GM19395 (cell line): Measurements from ENCODE around the gene AFDN.
"Not testable (repeated sequence)": the region's sequence is repeated elsewhere in the genome, so short reads cannot be mapped to it uniquely, and the experiment has no call there.

Source experiments
- ATAC-seq: cut with Tn5 transposase; IDR thresholded peaks from one replicate; pipeline ENCODE4 v1.9.1; 2021; ENCODE audit warnings: mild to moderate bottlenecking, moderate library complexity; ENCODE audit not compliant: unreplicated experiment

The AFDN gene

DNA sequence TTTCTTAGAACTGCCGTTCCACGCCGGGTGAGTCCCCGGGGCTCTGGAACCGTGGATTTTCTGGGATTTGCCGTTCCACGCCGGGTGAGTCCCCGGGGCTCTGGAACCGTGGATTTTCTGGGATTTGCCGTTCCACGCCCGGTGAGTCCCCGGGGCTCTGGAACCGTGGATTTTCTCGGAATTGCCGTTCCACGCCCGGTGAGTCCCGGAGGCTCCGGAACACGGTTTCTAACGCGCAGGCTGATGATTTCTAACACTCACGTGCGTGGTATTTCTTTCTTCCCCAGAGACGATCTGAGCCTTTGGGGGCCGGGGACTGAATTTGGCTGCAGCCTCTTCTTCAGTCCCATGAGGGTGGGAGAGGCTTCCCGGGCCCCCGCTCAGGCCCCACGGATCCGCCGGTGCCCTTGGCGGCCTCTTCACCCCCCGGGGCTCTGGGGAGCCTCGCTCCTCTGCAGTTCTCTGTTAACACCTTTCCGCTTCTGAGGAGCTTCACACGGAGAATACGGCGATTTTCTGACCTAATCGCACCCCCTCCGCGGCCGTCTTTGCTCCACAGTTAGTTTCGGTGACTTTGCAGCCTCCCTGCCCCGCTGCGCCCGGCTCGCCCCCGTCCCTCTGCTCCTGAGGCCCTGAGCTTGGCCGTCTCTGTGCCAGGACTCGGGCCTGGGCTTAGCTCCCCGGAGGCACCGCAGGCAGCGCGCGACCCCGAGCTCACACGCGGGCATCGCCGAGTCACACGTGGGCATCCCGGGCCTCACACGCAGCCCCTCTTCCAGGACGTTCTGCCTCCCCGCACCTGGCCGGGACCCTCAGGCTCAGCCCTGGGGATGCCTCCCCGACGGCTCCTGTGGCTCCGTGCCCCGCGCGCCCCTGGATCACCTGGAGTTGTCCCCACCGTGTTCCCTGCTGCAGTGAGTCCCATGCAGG, 163.6 kb downstream of the AFDN start:
- no peak for ATAC-seq

DNA sequence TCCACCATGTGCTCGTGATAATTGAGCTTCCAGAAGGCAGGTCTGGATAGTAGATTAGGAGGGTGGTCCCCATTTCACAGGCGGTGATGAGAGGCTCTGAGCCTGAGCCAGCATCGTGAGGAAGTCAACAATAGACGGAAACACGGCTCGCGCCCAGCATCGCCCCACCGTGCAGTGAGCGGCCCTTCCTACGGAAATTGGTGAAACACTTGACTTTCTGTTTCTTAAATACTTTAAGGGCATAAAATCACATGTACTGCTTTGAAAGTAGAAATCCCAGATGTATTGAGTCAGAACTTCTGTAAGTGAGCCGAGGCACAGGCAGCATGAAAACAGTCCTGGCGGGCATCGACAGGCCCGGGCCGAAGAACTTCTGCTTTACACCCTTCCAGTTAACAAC, 166.5 kb downstream of the AFDN start:
- no peak for ATAC-seq

DNA sequence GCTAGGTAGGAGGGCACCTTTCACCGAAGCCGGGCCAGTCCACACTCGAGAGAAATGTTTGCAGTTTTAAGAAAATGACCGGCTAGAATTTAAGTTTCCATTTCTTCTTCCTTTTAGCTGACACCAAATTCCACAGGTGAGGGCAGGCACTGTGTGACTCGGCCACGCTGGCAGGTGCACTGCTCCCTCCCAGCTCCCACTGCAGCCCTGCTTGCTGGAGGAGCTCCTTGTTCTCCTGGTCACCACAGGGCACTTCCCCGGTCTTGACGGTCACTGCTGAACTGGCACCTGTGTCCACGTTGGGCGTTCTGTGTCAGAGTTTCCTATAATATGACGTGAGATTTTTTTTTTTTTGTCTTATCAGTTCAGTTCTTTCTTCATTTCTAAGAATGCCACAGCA, 167.1 kb downstream of the AFDN start:
- ATAC-seq: no peak

DNA sequence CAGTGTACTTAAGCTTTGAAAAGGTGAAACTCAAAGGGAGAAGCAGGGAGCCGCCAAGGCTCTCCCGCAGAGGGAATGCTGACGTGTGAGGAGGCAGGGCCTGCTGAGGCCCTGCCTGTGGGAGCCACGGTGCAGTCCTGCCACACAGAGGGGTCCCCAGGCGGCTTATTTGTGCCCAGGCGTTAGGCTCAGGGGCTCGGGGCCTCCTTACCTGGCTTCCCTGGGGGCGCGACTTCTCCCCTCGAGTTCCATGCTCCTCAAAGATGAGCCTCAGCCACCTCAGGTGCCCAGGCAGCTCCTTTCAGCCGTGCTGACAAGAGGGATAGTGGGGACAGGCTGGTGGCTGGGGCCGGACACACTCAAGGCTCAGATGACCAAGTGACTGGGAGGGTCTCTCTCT, 168.6 kb downstream of the AFDN start:
- ATAC-seq: no peak

DNA sequence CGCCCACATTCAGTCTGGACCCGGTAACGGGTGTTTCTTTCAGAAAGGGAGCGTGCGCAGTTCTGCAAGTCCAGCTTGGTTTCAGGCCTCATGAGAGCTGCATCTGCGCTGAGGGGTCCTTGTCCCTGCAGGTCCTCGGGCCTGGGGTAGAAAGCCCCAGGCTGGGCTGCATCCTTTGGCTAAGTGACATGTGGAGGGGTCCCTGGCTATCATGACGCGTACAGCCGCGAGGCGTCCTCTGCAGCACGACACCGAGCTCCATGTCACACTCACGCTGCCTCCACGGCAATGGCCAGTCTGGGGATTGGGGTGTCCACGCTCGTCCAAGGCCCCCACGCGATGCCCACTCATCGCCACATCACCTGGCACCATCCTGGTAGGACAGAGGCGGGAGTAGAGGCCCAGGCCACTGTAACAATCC, 169.0 kb downstream of the AFDN start:
- ATAC-seq: no peak

DNA sequence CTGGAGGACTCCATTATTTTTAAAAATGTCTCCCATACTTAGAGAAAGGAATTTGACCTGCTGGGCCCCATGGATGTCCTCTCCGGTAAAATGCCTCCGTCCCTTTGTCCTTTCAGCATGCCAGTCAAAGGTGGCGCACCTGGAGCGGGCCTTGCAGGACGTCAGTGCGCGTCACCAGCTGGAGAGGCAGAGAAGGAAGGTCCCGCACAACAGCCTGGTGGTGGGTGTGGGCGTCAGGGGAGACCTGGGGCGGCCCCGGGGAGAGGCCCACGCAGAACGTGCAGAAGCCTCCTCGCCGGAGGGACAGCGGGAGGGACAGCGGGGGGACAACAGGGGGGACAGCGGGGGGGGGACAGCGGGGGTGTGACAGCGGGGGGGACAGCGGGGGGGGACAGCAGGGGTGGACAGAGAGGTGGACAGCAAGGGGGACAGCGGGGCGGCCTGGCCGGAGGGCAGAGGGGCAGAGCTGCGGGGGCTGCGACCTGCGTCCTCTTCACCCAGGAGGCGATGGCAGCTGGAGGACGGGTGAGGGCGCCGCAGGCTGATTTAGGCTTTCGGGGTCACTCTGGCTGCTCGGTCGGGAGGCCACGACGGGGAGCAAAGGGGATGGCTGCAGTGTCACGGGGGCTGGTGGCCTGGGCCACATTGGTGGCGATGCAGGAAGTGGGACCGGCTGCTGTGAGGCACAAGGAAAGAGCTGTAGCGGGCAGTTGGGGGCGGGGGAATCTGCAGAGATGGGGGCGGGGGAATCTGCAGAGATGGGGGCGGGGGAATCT, 169.9 kb downstream of the AFDN start:
- ATAC-seq: no peak

DNA sequence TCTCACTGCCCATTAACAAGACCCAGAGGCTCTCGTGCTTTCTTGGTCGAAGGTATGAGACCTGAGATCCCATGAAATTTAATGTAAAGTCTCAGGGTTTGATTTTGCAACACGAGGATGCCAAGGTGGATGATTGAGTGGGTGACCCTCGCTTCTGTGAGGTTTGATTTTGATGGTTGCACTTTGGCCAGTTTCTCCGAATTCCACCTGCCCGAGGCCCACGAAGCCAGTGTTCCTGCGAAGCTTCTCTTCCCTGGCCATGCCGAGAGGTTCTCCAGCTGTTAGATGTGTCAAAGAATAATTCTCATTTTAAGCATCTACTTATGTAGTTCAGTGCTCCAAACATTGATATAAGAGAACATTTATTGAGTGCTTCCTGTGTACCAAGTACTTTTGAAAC, 170.9 kb downstream of the AFDN start, which contains the start of gene KIF25:
KIF25 (plus strand) TSS at position 30 of the 400 bp plus-strand sequence. CDS start 31,915 bp downstream, outside the sequence.
- ATAC-seq: no peak

DNA sequence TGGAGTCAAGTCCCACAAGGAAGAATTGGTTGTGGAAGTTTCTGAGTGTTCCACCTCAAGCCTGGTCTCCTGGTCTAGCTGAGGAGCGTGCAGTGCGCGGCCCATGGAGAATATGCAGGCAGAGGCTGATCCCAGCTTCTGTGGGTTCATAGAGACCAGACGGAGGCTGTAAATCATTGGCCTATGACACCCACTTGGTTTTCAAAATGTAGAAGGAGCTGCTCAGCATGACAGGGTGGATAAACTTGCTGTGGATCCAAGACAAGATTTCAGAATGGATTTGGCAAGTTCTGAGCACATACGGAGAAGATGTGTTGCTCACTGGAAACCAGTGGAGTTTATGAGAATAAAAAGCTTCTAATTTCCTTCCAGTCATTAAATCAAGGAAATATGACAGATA, 171.5 kb downstream of the AFDN start:
- ATAC-seq: no peak

DNA sequence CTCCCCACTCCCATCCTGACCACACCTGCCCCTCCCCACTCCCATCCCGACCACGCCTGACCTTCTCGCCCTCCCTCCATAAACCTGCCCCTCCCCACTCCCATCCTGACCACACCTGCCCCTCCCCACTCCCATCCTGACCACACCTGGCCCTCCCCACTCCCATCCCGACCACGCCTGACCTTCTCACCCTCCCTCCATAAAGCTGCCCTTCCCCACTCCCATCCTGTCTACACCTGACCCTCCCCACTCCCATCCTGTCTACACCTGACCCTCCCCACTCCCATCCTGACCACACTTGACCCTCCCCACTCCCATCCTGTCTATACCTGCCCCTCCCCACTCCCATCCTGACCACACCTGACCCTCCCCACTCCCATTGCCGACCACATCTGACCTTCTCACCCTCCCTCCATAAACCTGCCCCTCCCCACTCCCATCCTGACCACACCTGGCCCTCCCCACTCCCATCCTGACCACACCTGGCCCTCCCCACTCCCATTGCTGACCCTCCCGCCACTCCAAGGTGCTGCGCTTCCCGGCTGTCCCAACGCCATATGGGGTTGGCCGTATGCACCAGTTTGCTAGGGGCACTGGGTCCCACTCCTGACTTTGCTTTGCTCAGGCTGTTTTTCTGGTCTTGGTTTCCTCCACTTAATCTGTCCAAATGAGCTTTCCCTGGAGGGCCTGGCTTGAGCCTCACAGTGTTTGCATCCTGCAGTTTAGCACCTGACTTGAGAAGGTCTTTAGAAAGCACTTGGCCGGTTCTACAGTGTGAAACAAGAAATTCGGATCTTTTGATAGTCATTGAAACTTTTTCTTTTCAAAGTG, 173.7 kb downstream of the AFDN start:
- no peak for ATAC-seq

DNA sequence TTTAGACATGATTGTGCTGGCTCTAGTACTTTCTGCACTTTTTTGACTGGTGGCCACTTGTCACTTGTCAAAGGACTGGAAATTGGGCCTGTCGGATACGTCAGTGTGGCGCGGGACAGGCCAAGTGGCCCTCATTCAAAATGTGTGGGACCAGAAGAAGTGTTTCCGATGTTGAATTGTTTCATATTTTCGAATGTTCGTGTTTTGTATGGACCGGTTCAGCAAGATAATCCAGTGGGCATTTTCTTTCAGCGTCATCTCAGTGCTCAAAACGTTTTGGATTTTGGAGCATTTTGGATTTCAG, 174.3 kb downstream of the AFDN start:
- ATAC-seq: no peak

DNA sequence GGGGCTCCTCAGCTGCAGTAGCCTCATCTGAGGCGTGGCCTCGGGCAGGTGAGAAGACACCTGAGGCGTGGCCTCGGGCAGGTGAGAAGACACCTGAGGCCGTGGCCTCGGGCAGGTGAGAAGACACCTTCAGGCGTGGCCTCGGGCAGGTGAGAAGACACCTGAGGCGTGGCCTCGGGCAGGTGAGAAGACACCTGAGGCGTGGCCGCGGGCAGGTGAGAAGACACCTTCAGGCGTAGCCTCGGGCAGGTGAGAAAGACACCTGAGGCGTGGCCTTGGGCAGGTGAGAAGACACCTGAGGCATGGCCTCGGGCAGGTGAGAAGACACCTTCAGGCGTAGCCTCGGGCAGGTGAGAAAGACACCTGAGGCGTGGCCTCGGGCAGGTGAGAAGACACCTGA, 174.8 kb downstream of the AFDN start:
- ATAC-seq: not testable (repeated sequence)

DNA sequence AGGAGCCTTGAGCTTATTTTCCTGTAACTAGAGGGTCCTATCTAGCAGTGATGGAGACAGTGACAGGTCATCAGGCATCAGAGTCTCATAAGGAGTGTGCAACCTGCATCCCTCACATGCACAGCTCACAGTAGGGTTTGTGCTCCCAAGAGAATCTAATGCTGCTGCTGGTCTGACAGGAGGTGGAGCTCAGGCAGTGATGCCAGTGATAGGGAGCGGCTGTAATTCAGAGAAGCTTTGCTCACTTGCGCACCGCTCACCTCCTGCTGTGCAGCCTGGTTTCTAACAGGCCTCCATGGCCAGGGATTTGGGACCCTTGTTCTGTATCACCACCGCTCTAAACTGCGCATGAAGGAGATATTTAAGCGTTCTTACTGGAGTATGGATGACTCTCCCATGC, 176.1 kb downstream of the AFDN start:
- no peak for ATAC-seq

DNA sequence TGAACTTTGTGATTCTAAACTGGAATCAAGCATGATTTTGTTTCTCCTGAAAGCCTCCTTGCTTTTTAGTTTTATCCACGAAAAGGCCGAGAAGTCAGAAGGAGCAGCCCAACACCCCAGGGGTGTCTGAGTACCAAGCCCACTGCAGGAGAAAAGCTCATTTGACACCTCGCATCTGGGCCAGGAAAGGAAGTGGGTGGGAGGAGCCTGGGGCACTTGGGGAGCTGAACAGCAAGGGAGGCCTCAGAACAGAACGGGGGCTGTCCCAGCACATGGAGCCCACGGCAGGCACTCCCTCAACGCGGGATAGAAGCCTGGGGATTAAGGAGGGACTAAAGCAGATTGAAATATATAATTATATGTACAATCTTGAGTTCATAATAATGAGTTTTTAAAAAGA, 177.3 kb downstream of the AFDN start:
- no peak for ATAC-seq

DNA sequence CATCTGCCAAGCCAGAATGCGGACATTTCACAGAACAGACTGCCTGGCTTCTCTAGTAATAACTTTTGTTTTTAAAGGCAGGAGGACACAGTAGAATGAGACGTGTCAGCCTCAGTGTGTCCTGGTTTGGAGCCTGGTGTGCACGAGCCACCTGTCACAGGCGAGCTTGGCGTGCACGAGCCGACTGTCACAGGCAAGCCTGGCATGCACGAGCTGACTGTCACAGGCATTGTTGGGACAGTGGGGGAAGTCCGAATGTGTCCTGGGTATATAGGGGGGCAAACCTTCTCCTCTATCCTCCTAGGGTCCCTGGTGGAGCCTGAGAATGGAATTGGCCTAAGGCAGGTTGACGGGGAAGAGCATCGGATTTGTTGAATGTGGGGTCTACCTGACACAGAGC, 178.2 kb downstream of the AFDN start:
- no peak for ATAC-seq

DNA sequence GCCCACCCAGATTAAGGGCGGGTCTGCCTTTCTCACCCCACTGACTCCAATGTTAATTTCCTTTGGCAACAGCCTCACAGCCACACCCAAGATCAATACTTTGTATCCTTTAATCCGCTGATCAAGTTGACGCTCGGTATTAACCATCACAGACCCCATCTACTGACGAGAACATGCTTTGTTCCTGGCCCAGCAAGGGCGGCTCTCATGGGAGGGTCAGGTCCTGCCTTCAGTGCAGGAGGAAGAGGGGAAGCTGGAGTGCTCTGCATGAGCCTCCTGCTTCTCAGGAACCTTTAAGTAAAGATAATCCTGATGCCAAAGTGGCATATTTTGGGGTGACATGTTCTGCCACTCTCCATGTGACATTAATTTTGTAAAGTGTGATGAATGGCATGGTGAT, 179.1 kb downstream of the AFDN start:
- ATAC-seq: no peak

DNA sequence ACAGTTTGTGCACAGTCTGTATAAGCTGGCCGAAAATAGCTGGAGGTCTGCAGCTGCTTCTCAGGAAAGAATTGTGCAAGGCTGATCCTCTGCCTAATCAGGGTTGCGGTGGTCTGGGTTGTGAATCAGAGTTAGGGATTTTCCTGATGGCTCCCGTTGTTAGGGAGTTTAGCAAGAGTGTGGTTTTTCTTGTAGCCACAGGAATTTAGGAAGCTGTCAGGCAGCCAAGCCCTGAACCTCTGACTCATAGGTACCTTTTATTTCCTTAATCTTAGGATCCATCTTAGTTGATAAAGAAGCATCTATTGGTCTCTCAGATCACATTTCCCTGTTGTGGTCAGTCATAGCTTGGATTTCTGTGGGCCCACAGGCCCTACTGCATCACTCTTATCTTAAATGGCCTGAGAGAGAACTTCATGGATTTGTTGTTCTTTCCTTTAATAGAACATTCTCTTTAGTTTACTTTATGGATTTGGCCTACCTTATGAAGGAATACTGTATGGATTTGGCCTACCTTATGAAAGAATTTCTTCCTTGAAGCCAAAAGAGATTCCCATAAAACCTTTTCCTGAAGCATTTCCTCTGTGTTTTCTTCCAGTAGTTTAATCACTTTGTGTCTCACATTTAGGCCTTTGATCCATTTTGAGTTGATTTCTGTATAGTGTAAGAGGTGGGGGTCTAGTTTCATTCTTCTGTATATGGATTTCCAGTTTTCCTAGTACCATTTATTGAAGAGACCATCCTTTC, 181.1 kb downstream of the AFDN start:
- no peak for ATAC-seq

DNA sequence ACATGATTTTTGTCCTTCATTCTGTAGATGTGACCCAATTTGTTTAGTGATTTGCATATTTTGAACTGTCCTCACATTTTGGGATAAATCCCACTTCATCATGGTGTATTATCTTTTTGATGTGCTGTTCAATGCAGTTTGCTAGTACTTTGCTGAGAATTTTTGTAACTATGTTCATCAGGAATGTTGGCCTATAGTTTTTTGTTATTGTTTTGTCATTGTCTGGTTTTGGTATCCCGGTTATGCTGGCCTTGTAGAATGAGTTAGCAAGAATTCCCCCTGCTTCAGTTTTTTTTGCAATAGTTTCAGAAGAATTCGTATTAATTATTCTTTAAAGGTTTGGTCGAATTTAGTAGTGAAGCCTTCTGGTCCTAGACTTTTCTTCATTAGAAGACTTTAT, 182.6 kb downstream of the AFDN start:
- no peak for ATAC-seq

DNA sequence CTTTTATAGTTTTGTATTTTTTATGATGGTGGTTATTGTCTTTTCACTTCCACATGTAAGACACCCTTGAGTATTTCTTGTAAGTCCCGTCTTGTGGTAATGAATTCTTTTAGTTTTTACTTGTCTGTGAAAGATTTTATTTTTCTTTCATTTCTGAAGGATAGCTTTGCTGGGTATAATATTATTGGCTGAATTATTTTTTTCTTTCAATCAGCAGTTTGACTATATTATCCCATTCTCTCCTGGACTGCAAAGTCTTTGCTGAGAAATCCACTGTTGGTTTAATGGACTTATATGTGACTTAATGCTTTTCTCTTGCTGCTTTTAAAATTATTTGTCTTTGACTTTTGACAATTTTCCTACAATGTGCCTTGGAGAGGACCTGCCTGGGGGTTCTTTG, 184.6 kb downstream of the AFDN start:
- no peak for ATAC-seq

DNA sequence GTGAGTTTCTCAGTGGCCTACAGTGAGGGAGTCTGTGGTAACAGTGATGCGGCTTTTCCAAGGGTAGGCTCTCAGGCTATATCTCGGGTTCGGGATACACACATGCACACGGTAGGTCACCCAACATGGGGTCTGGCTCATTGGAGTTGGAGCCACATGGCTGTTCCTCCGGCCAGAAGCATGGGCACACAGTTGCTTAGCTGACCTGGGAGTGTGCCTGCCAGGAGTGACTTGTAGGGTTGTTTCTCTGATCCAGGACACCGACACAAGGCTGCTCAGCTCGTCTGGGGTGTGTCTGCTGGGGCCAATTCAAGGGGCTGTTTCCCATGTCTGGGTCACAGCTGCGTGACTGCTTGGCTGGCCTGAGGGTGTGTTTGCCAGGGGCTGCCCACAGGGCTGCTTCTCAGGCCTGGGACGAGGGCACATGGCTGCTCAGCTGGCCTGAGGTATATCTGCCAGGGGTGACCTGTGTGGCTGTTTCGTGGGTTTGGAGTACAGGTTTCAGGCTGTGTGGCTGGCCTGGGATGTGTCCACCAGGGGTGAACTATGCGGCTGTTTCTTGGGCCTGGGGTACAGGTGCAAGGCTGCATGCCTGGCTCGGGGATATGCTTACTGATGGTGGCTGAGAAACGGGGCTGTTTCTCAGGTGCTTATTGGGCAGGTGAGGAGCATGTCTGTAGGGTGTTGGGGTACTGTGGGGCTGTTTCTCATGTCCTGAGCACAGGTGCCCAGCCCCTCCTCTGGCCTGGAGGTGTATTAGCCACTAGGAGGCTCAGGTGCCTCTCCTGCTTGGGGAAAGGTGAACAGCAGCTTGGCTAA, 185.9 kb downstream of the AFDN start:
- ATAC-seq: no peak
